Colonic mucosa (tissue), 4 donors: Measurements from ENCODE around the gene PKNOX2. TPM values are rescaled to one million over a fixed set of nuclear protein-coding genes. Genes with fewer than 3 reads are reported as not detected.

Experiments
- DNase-seq: peaks from one replicate; pipeline ENCODE4 v3.0.0-alpha.2; 2020
- H3K27ac ChIP-seq: fragments of 200-600 bp; one replicate; pipeline ENCODE4 v1.8.0; 2021
- H3K27me3 ChIP-seq: fragments of 200-600 bp; one replicate; pipeline ENCODE4 v1.8.0; 2021
- H3K36me3 ChIP-seq: fragments of 200-600 bp; one replicate; pipeline ENCODE4 v1.8.0; 2021
- H3K4me1 ChIP-seq: fragments of 200-600 bp; one replicate; pipeline ENCODE4 v1.8.0; 2021; ENCODE audit warnings: mild to moderate bottlenecking
- H3K4me3 ChIP-seq: fragments of 200-600 bp; one replicate; pipeline ENCODE4 v1.8.0; 2021
- H3K9ac ChIP-seq, 2 donors: one replicate each; pipeline ENCODE4 v1.7.0; 2013; ENCODE audit warnings: control low read depth in 2 of 2, low read depth in 2 of 2, low read length in 2 of 2
- H3K9me3 ChIP-seq: fragments of 200-600 bp; one replicate; pipeline ENCODE4 v1.8.0; 2021
- CTCF ChIP-seq: fragments of 200-600 bp; IDR thresholded peaks from one replicate; pipeline ENCODE4 v1.8.0; 2022; ENCODE audit warnings: antibody characterized with exemption, mild to moderate bottlenecking
- intact Hi-C: fragments of 100-400 bp; cut with DNase I; formaldehyde crosslinking; loops from one replicate; pipeline ENCODE4 v1.14.1; 2022
- total RNA-seq, 2 donors: library from RNA; stranded (reverse); fragmentation: NEBNext Ultra II Directional in 1 of 2; extraction: Animal tissue kit (Norgen Biotek cat#: 25700) in 1 of 2; gene quantifications; one replicate each; pipeline ENCODE4 v1.2.1, GENCODE V29; 2021
- donor health status: healthy.
- donor health status: DM: no; HTN: no; CAD: no.
- donor health status: DM: no; HTN: no; CAD: no.

The PKNOX2 gene
- total RNA-seq, 2 donors from 2014 or later, result 0.52 to 1.3 TPM

GRCh38 chr11:125328225-125328580, 163.7 kb downstream of the PKNOX2 start:
- intact Hi-C loops, result no loop called here

GRCh38 chr11:125329786-125330185, 165.2 kb downstream of the PKNOX2 start:
- Histone ChIP-seq H3K9ac (no peak overlapping the region), H3K9me3 (no peaks in the 10 kb centered on the region), H3K4me3 (no peak overlapping the region), H3K36me3 (no peaks in the 10 kb centered on the region), H3K27me3 (no peaks in the 10 kb centered on the region), H3K27ac (no peak overlapping the region), H3K4me1 (no peaks in the 10 kb centered on the region)
- intact Hi-C loops, result loop anchor here (10.0 kb wide), 1 partner anchor 55 kb away; no protein-coding TSS in a partner anchor
- TF ChIP-seq CTCF, result no peak
- no peak for DNase-seq

More at GRCh38 chr11:125328225-125328580, 163.7 kb downstream of the PKNOX2 start:
- H3K4me3 ChIP-seq, result no peak overlapping the region
- H3K27me3 ChIP-seq, result no peaks in the 10 kb centered on the region
- no peaks in the 10 kb centered on the region for H3K9me3 ChIP-seq
- no peak for TF ChIP-seq CTCF
- DNase-seq, result no peak
- no peaks in the 10 kb centered on the region for H3K4me1 ChIP-seq
- H3K27ac ChIP-seq, result no peak overlapping the region
- H3K9ac ChIP-seq, result no peak overlapping the region
- no peaks in the 10 kb centered on the region for H3K36me3 ChIP-seq

- TF ChIP-seq CTCF, result no peak
- Histone ChIP-seq H3K9me3 (no peaks in the 10 kb centered on the region), H3K4me1 (no peaks in the 10 kb centered on the region), H3K27me3 (no peaks in the 10 kb centered on the region), H3K36me3 (no peaks in the 10 kb centered on the region), H3K9ac (no peak overlapping the region), H3K4me3 (no peak overlapping the region), H3K27ac (no peak overlapping the region)
- DNase-seq, result no peak
- intact Hi-C loops, result loop anchor here (10.0 kb wide), 1 partner anchor 56 kb away; no protein-coding TSS in a partner anchor
Measured at GRCh38 chr11:125330462-125331325, 166.1 kb downstream of the PKNOX2 start.

- Histone ChIP-seq H3K9ac (no peak overlapping the region), H3K9me3 (no peaks in the 10 kb centered on the region), H3K36me3 (no peaks in the 10 kb centered on the region), H3K27ac (no peak overlapping the region), H3K4me1 (no peaks in the 10 kb centered on the region), H3K27me3 (no peaks in the 10 kb centered on the region), H3K4me3 (no peak overlapping the region)
- intact Hi-C loops, result loop anchor here (10.0 kb wide), 1 partner anchor 57 kb away; no protein-coding TSS in a partner anchor
- DNase-seq, result no peak
- TF ChIP-seq CTCF, result no peak
Measured at GRCh38 chr11:125331357-125332035, 166.9 kb downstream of the PKNOX2 start.

- Histone ChIP-seq H3K4me3 (no peak overlapping the region), H3K9ac (no peak overlapping the region), H3K9me3 (no peaks in the 10 kb centered on the region), H3K36me3 (no peaks in the 10 kb centered on the region), H3K27ac (no peak overlapping the region), H3K27me3 (no peaks in the 10 kb centered on the region), H3K4me1 (no peaks in the 10 kb centered on the region)
- no peak for TF ChIP-seq CTCF
- no peak for DNase-seq
- intact Hi-C loops, result loop anchor here (10.0 kb wide), 1 partner anchor 58 kb away; no protein-coding TSS in a partner anchor
Measured at GRCh38 chr11:125332821-125333220, 168.3 kb downstream of the PKNOX2 start.
